ENCODE results near the gene TRAF3.

GRCh38 chr14:102748806-102749205 lies 28.4 kb upstream of the TRAF3 start:
- TF ChIP-seq ZNF274 (IDR thresholded peaks at IDR 0.05; ENCODE audit: low read depth, low read length) (no peak), YY1 (IDR thresholded peaks at IDR 0.05; ENCODE audit: insufficient read depth, insufficient read length) (no peak)

Data from NT2/D1 (cell line).